GM18519 (cell line): ENCODE results near the gene LRRC37B.
"Not testable (repeated sequence)": the region's sequence is repeated elsewhere in the genome, so short reads cannot be mapped to it uniquely, and the experiment has no call there.

Experiments used
- ATAC-seq: cut with Tn5 transposase; IDR thresholded peaks from one replicate; pipeline ENCODE4 v1.9.1; 2021; ENCODE audit warnings: mild to moderate bottlenecking, moderate library complexity; ENCODE audit not compliant: unreplicated experiment, low FRiP score

The LRRC37B gene

DNA sequence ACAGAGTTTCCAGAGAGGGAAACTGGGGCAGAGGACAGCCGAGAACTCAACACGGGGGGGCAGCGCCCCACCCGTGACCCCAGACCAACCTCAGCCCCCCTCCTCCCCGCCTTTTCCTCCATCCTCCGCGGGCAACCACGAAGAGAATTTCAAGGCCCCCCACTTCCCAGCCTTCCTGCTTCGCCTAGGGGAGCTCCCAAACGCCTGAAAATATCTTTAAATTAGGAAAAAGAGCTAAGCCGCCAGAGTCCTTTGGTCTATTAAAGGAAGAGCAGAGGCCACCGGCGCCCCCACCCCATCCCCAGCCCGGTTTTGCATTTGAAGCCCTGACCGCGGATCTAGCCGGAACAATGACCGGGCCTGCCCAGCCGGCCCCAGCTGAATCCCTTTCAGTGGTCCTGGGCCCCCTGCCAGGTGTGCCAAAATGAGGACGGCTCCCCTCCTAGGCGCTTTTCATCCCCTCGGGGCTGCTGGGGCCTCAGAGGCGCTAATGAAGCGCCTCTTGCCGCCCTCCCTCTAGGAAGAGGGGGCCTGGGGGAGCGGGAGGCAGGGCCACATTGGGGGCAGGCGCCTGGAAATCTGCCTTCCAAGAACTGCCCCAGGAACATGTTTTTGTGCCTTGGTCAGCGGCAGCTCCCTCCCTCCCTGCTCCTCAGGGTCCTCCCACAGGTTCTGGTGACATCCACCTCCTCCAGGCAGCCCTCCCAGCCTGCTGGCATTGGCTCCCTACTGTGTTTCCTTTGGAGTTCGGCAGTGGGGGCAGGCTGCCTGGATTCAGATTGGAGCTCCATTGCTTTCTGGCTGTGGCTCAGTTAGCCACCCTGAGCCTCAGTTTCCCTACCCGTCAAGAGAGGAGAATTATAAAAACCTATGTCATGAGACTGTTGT lies 78.0 kb downstream of the LRRC37B start:
- not testable (repeated sequence) for ATAC-seq

DNA sequence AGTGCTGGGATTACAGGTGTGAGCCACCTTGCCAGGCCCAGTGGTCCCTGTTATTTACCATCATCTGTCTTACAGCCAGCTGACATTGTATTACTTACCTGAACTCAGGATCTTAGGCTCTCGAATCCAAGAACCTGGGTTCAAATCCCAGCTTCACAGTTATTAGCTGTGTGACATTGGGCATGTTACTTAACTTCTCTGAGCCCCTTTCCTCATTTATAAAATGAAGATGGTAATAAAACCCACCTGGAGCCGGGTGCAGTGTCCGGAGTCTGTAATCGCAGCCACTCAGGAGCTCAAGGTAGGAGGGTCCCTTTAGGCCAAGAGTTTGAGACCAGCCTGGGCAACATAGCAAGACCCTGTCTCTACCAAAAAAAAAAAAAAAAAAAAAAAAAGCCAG lies 79.7 kb downstream of the LRRC37B start:
- ATAC-seq = not testable (repeated sequence)

DNA sequence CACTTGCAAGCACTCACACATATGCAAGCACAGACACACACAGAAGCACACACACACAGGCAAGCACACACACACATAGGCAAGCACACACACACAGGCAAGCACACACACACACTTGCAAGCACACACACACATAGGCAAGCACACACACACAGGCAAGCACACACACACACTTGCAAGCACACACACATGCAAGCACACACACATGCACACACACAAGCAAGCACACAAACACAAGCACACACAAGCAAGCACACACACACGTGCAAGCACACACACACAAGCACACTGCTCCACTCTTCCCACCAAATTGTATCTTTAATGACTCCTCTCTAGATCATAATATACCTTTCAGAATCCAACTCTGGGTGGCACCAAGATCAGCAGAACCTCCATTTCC lies 84.9 kb downstream of the LRRC37B start:
- not testable (repeated sequence) for ATAC-seq

DNA sequence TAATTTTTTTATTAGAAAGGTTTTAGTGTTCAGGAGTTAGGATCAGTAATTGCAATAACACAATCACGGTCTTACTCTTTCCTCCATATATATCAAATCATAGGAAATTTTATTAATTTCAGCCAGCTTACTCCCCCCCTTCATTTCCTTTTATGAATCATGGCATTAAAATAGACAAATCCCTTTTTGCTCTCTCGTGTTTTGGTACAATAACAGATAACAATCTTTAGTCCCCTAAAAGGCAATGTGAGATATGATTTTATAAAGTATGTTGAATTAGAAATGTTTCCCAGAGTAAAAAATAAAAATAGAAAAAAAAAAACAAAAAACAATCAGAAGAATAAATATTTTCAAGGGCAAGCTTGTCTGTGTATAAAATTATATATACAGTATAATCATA lies 92.5 kb downstream of the LRRC37B start:
- ATAC-seq = no peak

DNA sequence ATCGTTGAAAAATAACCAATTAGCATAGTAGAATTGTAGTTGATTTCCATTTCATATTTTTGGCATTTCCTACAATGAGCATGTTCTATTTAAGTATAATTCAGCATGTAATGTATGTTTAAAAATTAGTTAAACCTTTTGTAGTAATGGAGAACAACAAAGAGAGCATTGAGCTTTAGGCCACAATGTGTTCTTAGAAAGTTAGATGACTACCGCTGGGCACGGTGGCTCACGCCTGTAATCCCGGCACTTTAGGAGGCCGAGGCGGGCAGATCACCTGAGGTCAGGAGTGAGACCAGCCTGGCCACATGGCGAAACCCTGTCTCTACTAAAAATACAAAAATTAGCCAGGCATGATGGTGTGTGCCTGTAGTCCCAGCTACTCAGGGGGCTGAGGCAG lies 93.1 kb downstream of the LRRC37B start:
- not testable (repeated sequence) for ATAC-seq

DNA sequence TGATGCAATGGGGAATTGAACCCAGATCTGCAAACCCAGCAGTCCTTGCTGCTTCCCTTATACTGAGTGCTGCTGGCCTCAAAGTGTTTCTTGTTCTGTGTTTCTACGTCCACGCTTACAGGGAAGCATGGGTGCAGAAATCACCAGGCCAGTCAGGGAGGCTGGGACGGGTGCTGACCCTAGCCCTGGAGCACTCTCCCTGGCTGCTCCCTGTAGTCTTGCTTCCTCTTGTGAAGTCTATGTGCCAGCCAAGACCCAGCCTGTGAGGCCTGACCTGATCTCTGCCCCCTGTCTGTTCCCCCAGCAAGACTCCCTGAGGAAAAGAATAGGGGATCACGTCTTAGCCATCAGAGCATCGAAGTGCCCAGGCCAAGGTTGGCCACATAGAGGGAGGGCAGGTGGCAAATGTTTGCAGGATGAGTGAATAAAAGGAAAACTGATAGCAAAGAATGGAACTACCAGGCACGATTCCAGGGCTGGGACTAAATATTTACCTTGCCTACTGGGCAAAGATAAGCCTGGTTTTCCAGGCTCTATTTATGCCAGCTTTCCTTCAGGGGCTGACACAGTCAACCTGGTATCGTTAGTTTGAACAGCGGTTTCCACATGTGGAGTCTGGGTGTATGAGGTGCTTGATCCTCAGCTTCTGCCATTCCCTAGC lies 93.9 kb downstream of the LRRC37B start:
- no peak for ATAC-seq

DNA sequence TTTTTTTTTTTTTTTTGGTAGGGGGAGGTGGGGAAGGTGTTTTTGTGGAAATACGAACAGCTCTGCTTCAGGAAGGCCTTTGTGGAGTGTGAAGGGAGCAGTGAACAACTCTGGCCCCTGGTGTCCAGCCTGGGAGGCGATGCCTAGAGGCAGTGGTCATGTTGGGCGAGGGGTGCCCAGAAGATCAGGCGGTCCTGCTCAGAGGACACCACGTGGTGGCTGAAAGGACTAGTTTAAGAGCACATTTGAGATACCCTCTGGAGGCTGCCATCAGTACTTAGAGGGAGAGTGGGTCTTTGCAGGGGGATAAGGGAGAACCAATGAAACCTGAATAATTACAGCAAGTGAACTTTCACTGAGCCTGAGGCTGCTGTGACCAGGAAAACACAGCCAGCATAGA lies 95.0 kb downstream of the LRRC37B start:
- ATAC-seq = no peak

DNA sequence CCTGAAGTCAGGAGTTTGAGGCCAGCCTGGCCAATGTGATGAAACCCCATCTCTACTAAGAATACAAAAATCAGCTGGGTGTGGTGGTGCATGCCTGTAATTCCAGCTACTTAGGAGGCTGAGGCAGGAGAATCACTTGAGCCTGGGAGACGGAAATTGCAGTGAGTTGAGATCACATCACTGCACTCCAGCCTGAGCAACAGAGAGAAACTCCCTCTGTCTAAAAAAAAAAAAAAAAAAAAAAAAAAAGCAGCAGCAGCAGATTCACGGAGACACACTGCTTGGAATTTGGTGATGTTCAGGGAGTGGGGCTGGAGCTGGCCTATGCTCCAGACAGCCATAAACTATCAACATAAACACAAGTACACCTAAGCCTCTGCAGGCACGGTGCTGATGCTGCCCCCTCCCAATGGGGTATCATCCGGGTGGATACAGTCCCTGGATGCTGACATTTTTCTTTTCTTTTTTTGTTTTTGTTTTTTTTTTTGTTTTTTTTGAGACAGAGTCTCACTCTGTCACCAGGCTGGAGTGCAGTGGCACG lies 95.5 kb downstream of the LRRC37B start:
- ATAC-seq = no peak
